Measurements from ENCODE around the gene LRP5. TPM values are rescaled to one million over a fixed set of nuclear protein-coding genes. Genes with fewer than 3 reads are reported as not detected.

The LRP5 gene
- total RNA-seq, 1 experiment from 2014 or later = 67.0 TPM

- TF ChIP-seq CTCF (conservative IDR thresholded peaks at IDR 0.05; ENCODE audit: low read depth, low read length) = no peak
- TF ChIP-seq EZH2 (IDR thresholded peaks at IDR 0.05; ENCODE audit: borderline replicate concordance, low read depth, low read length, poor library complexity, severe bottlenecking) = no peak
- intact Hi-C loops (cut with micrococcal nuclease; ENCODE audit: unreplicated experiment) = no loop called here
- ChIA-PET CTCF (no interaction called here), POLR2A (ENCODE audit: low non-redundant PET) (no interaction called here)
- Histone ChIP-seq H3K27me3 (replicated peaks; ENCODE audit: insufficient read depth, low read depth, low read length, poor library complexity) (no peaks in the 10 kb centered on the region), H3K4me1 (ENCODE audit: insufficient read depth, low read length, poor library complexity, severe bottlenecking) (peaks cover 33% of the 10 kb centered on the region), H3K27ac (ENCODE audit: low read depth, low read length, poor library complexity, severe bottlenecking) (no peak overlapping the region), H3K4me3 (ENCODE audit: low read depth, low read length, poor library complexity, severe bottlenecking) (no peak overlapping the region), H3K9me3 (ENCODE audit: low read depth, low read length, poor library complexity, severe bottlenecking) (no peaks in the 10 kb centered on the region), H3K36me3 (ENCODE audit: insufficient read depth, low read length, poor library complexity, severe bottlenecking) (no peaks in the 10 kb centered on the region)
- DNase-seq (ENCODE audit: low spot score) = no peak
- BruUV-seq (replicated peaks) = no TSS peak
These were observed 19.8 kb downstream of the LRP5 start for GRCh38 chr11:68332186-68332585.

- Histone ChIP-seq H3K4me3 (ENCODE audit: low read depth, low read length, poor library complexity, severe bottlenecking) (no peak overlapping the region), H3K36me3 (ENCODE audit: insufficient read depth, low read length, poor library complexity, severe bottlenecking) (no peaks in the 10 kb centered on the region), H3K9me3 (ENCODE audit: low read depth, low read length, poor library complexity, severe bottlenecking) (no peaks in the 10 kb centered on the region), H3K27me3 (replicated peaks; ENCODE audit: insufficient read depth, low read depth, low read length, poor library complexity) (no peaks in the 10 kb centered on the region), H3K4me1 (ENCODE audit: insufficient read depth, low read length, poor library complexity, severe bottlenecking) (peaks cover 25% of the 10 kb centered on the region), H3K27ac (ENCODE audit: low read depth, low read length, poor library complexity, severe bottlenecking) (no peak overlapping the region)
- intact Hi-C loops (cut with micrococcal nuclease; ENCODE audit: unreplicated experiment) = no loop called here
- no peak for DNase-seq (ENCODE audit: low spot score)
- TF ChIP-seq CTCF (conservative IDR thresholded peaks at IDR 0.05; ENCODE audit: low read depth, low read length) (no peak), EZH2 (IDR thresholded peaks at IDR 0.05; ENCODE audit: borderline replicate concordance, low read depth, low read length, poor library complexity, severe bottlenecking) (no peak)
- ChIA-PET CTCF (no interaction called here), POLR2A (ENCODE audit: low non-redundant PET) (no interaction called here)
- BruUV-seq (replicated peaks) = no TSS peak
These were observed 20.8 kb downstream of the LRP5 start for GRCh38 chr11:68333173-68333572.

- intact Hi-C loops (cut with micrococcal nuclease; ENCODE audit: unreplicated experiment) = no loop called here
- DNase-seq (ENCODE audit: low spot score) = no peak
- TF ChIP-seq EZH2 (IDR thresholded peaks at IDR 0.05; ENCODE audit: borderline replicate concordance, low read depth, low read length, poor library complexity, severe bottlenecking) (no peak), CTCF (conservative IDR thresholded peaks at IDR 0.05; ENCODE audit: low read depth, low read length) (no peak)
- ChIA-PET POLR2A (ENCODE audit: low non-redundant PET) (no interaction called here), CTCF (no interaction called here)
- Histone ChIP-seq H3K4me1 (ENCODE audit: insufficient read depth, low read length, poor library complexity, severe bottlenecking) (peaks cover 18% of the 10 kb centered on the region), H3K27me3 (replicated peaks; ENCODE audit: insufficient read depth, low read depth, low read length, poor library complexity) (no peaks in the 10 kb centered on the region), H3K36me3 (ENCODE audit: insufficient read depth, low read length, poor library complexity, severe bottlenecking) (no peaks in the 10 kb centered on the region), H3K9me3 (ENCODE audit: low read depth, low read length, poor library complexity, severe bottlenecking) (no peaks in the 10 kb centered on the region), H3K27ac (ENCODE audit: low read depth, low read length, poor library complexity, severe bottlenecking) (no peak overlapping the region), H3K4me3 (ENCODE audit: low read depth, low read length, poor library complexity, severe bottlenecking) (no peak overlapping the region)
- no TSS peak for BruUV-seq (replicated peaks)
These were observed 22.5 kb downstream of the LRP5 start for GRCh38 chr11:68334923-68335322.
